ENCODE measurements around the gene PICK1. TPM values are rescaled to one million over a fixed set of nuclear protein-coding genes. Genes with fewer than 3 reads are reported as not detected.

PICK1 gene
- total RNA-seq, 3 donors from 2014 or later: 42.0 to 61.3 (median 49.9) TPM

DNA sequence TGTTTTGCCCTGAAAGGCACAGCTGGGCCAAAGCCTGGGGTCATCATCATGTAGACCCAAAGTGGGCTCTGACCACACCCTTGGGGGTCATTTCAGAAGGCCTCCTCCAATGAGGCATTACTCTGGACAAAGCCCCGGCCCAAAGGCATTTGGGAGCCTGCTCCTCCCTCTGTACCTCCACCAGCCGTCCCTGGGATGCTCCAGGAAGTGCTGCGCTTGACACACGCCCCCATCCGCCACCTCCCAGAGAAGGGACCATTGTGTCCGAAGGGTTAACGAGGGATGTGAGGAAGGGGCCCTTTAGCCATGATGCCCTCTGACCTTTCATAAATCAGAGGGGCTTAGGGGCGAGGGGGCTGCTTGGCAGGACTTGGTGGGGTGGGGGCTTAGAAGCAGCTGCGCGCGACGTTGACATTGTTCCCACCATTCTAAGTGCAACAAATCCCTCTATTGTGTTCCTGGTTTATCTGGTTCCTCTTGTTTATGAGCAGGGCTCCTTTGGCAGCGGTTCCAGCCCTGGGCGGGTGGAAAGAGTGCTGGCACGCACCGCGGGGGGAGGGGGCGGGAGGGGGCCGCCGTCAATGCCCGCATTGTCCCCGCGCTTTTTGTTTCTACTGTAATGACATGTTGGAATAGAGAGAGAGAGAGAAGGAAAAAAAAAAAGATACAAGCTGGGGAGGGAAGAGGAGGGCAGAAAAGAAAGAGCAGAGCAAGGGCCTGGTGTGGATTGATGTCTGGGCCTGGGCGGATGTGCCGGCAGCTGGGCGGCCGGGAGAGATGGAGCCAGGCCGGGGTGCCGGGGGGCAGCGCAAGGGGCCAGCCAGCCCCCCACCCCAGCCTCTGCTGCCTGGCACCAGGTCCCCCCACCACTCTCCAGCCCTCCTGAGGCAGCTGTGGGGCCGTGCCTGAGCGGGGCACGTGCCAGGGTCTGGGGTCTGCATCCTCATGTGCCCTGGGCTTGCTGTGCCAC is 40.7 kb upstream of the PICK1 start:
- peak overlapping the region; percentile 88 to 93 for H3K27ac ChIP-seq
- no peaks in the 10 kb centered on the region for H3K9me3 ChIP-seq
- peak overlapping the region in 2 of 3 donors; percentile 25 to 42 for H3K4me3 ChIP-seq
- intact Hi-C loops (cut with DNase I; ENCODE audit: low total_unique reads): loop anchor here (5.0 kb wide), 1 partner anchor 374 kb away; no protein-coding TSS in a partner anchor
- no peaks in the 10 kb centered on the region for H3K36me3 ChIP-seq
- peak; percentile 88 to 91 for DNase-seq (ENCODE audit: low spot score in 2 of 2)
- no peaks in the 10 kb centered on the region for H3K27me3 ChIP-seq
- peaks cover 10 to 18% of the 10 kb centered on the region in 2 donors for H3K4me1 ChIP-seq
- TF ChIP-seq POLR2A (IDR thresholded peaks at IDR 0.05) (no peak), CTCF (IDR thresholded peaks at IDR 0.05) (no peak), POLR2AphosphoS5 (IDR thresholded peaks at IDR 0.05) (peak in 1 of 3 donors; percentile 64)

- intact Hi-C loops (cut with DNase I; ENCODE audit: low total_unique reads): loop anchor here (5.0 kb wide), 1 partner anchor 375 kb away; no protein-coding TSS in a partner anchor
- DNase-seq (ENCODE audit: low spot score in 2 of 2): peak; percentile 87 to 91
- TF ChIP-seq POLR2AphosphoS5 (IDR thresholded peaks at IDR 0.05) (peak in 1 of 3 donors; percentile 64), CTCF (IDR thresholded peaks at IDR 0.05) (no peak)
- H3K36me3 ChIP-seq: no peaks in the 10 kb centered on the region
- no peaks in the 10 kb centered on the region for H3K27me3 ChIP-seq
- H3K4me3 ChIP-seq: peak overlapping the region in 1 of 3 donors; percentile 42
- no peaks in the 10 kb centered on the region for H3K9me3 ChIP-seq
- peaks cover 10 to 18% of the 10 kb centered on the region in 2 donors for H3K4me1 ChIP-seq
- H3K27ac ChIP-seq: peak overlapping the region; percentile 88 to 93
These were observed 39.8 kb upstream of the PICK1 start for GRCh38 chr22:38017272-38017920.

- H3K27ac ChIP-seq: peak overlapping the region; percentile 88 to 93
- no peak for DNase-seq (ENCODE audit: low spot score in 2 of 2)
- no peaks in the 10 kb centered on the region for H3K9me3 ChIP-seq
- H3K27me3 ChIP-seq: no peaks in the 10 kb centered on the region
- intact Hi-C loops (cut with DNase I; ENCODE audit: low total_unique reads): loop anchor here (5.0 kb wide), 1 partner anchor 376 kb away; no protein-coding TSS in a partner anchor
- TF ChIP-seq CTCF (IDR thresholded peaks at IDR 0.05) (no peak), POLR2A (IDR thresholded peaks at IDR 0.05) (no peak), POLR2AphosphoS5 (IDR thresholded peaks at IDR 0.05) (no peak)
- H3K4me3 ChIP-seq: no peak overlapping the region
- no peaks in the 10 kb centered on the region for H3K36me3 ChIP-seq
- H3K4me1 ChIP-seq: peaks cover 10 to 18% of the 10 kb centered on the region in 2 donors
These were observed 39.0 kb upstream of the PICK1 start for GRCh38 chr22:38017939-38018885.

DNA sequence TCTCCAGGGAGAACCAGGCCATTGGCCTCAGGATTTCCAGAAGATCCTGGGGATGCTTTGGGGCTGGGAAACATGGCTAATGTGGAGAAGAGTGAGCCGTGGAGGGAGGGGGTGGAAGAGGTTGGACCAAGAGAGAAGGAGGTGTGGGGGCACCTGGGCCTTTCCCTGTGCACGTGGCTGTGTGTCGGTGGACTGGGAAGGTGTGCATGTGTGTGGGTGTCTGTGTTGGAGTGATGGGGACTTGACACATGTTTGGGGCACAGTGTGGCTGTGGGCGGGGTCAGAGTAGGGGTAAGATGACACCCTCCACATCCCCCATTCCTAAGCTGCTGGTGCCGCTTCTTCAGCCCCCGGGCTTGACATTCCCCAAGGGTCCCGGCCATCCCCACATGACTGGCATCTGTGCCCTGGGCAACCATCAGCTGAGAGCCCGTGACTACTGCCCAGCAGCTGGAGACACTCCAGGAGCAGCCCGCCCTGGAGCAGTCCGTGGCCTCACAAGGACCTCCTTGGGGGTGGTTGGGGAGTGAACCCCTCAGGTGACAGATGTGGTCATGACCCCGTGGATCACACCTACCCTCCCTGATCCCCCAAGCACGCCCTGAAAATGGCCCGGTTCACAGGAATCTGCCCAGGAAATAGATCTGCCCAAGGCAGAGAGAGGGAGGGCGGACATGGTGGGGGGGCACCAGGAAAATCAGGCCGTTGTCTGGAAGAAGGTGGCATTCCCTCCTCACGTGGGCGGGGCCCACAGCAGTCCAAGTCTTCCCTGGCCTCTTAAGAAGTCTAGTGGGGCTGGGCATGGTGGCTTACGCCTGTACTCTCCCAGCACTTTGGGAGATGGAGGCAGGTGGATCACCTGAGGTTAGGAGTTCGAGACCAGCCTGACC is 38.0 kb upstream of the PICK1 start:
- H3K4me1 ChIP-seq: peaks cover 10 to 18% of the 10 kb centered on the region in 2 donors
- no peaks in the 10 kb centered on the region for H3K9me3 ChIP-seq
- no peak for DNase-seq (ENCODE audit: low spot score in 2 of 2)
- H3K36me3 ChIP-seq: no peaks in the 10 kb centered on the region
- no peak overlapping the region for H3K4me3 ChIP-seq
- H3K27me3 ChIP-seq: no peaks in the 10 kb centered on the region
- H3K27ac ChIP-seq: peak overlapping the region; percentile 88 to 93
- TF ChIP-seq CTCF (IDR thresholded peaks at IDR 0.05) (no peak), POLR2AphosphoS5 (IDR thresholded peaks at IDR 0.05) (no peak), POLR2A (IDR thresholded peaks at IDR 0.05) (no peak)
- intact Hi-C loops (cut with DNase I; ENCODE audit: low total_unique reads): loop anchor here (5.0 kb wide), 1 partner anchor 377 kb away; no protein-coding TSS in a partner anchor
